HCT116 (cell line): ENCODE data around the gene CEP112.

Source experiments
- EZH2 ChIP-seq: fragments of 200-600 bp; sonication (generic); IDR thresholded peaks from 2 replicates; pipeline ENCODE4 v1.6.1; 2017; ENCODE audit warnings: antibody characterized with exemption, mixed run types
- EZH2phosphoT487 ChIP-seq: fragments of 200-600 bp; IDR thresholded peaks from 2 replicates; pipeline ENCODE4 v1.6.1; 2018; ENCODE audit warnings: antibody characterized with exemption, borderline replicate concordance
- POLR2A ChIP-seq: IDR thresholded peaks from 2 replicates; pipeline ENCODE4 v1.7.0; 2011; ENCODE audit warnings: borderline replicate concordance; ENCODE audit not compliant: insufficient read depth, insufficient read length; ENCODE audit errors: extremely low read depth
- POLR2AphosphoS5 ChIP-seq: IDR thresholded peaks from 2 replicates; pipeline ENCODE4 v1.6.1; 2011; ENCODE audit warnings: mild to moderate bottlenecking, low read depth, low read length, moderate library complexity
- YY1 ChIP-seq: IDR thresholded peaks from 2 replicates; pipeline ENCODE4 v1.6.1; 2011; ENCODE audit warnings: low read length, low read depth, moderate library complexity, mild to moderate bottlenecking; ENCODE audit not compliant: insufficient replicate concordance; ENCODE audit errors: extremely low read depth
- TF ChIP-seq, protein P1 (sequence below), 3 experiments: fragments of 200-600 bp in 1 of 3; sonication (generic) in 1 of 3; IDR thresholded peaks in 2 of 3; conservative IDR thresholded peaks in 1 of 3; 2 replicates each; pipeline ENCODE4 v1.5.1; 2012 to 2017; ENCODE audit warnings: low read depth in 2 of 3, low read length in 2 of 3, antibody characterized with exemption in 1 of 3, borderline replicate concordance in 1 of 3, control low read depth in 1 of 3, mild to moderate bottlenecking in 1 of 3, mixed read lengths in 1 of 3, mixed run types in 1 of 3, moderate library complexity in 1 of 3; ENCODE audit not compliant: insufficient read depth in 1 of 3
- TF ChIP-seq, protein P2 (sequence below): IDR thresholded peaks from 2 replicates; pipeline ENCODE4 v1.6.1; 2012

DNA sequence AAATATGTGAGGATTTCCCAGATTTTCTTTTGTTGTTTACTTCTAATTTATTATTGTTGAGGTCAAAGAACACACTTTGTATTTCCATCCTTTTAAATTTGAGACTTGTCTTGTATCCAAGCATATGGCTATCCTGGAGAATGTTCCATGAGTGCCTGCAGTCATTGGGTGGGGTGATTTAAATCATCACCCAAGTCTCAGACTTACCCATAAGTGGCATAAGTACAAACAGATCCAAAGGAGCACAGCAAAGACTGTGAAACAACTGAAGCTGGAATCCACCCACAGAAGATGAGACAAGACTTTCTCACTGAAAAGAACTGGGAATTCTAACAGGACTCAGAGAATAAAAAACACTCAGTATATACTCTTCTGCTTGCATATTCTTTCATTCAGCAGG is 239.9 kb downstream of the CEP112 start:
- TF ChIP-seq POLR2A (no peak), EZH2 (no peak), POLR2AphosphoS5 (no peak), EZH2phosphoT487 (no peak), YY1 (no peak)
- TF ChIP-seq, protein P1, sequence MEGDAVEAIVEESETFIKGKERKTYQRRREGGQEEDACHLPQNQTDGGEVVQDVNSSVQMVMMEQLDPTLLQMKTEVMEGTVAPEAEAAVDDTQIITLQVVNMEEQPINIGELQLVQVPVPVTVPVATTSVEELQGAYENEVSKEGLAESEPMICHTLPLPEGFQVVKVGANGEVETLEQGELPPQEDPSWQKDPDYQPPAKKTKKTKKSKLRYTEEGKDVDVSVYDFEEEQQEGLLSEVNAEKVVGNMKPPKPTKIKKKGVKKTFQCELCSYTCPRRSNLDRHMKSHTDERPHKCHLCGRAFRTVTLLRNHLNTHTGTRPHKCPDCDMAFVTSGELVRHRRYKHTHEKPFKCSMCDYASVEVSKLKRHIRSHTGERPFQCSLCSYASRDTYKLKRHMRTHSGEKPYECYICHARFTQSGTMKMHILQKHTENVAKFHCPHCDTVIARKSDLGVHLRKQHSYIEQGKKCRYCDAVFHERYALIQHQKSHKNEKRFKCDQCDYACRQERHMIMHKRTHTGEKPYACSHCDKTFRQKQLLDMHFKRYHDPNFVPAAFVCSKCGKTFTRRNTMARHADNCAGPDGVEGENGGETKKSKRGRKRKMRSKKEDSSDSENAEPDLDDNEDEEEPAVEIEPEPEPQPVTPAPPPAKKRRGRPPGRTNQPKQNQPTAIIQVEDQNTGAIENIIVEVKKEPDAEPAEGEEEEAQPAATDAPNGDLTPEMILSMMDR (IDR thresholded peaks at IDR 0.05 in 2 of 3, conservative IDR thresholded peaks at IDR 0.05 in 1 of 3; ENCODE audit: borderline replicate concordance in 1 of 3, insufficient read depth in 1 of 3, low read depth in 2 of 3, low read length in 2 of 3), result no peak
- TF ChIP-seq, protein P2, sequence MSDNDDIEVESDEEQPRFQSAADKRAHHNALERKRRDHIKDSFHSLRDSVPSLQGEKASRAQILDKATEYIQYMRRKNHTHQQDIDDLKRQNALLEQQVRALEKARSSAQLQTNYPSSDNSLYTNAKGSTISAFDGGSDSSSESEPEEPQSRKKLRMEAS, result no peak
